Hematopoietic multipotent progenitor cell treated with erythropoietin and hydrocortisone succinate and interleukin-3 and kit ligand, for 4 days (in vitro differentiated cells): Measurements from ENCODE around the gene STRN4.
A peak's percentile ranks its signal among the peaks of the same experiment; 100 is the strongest.

Experiments
- DNase-seq: peaks from one replicate; pipeline ENCODE4 v3.0.0-alpha.2; 2015

Gene STRN4, protein sequence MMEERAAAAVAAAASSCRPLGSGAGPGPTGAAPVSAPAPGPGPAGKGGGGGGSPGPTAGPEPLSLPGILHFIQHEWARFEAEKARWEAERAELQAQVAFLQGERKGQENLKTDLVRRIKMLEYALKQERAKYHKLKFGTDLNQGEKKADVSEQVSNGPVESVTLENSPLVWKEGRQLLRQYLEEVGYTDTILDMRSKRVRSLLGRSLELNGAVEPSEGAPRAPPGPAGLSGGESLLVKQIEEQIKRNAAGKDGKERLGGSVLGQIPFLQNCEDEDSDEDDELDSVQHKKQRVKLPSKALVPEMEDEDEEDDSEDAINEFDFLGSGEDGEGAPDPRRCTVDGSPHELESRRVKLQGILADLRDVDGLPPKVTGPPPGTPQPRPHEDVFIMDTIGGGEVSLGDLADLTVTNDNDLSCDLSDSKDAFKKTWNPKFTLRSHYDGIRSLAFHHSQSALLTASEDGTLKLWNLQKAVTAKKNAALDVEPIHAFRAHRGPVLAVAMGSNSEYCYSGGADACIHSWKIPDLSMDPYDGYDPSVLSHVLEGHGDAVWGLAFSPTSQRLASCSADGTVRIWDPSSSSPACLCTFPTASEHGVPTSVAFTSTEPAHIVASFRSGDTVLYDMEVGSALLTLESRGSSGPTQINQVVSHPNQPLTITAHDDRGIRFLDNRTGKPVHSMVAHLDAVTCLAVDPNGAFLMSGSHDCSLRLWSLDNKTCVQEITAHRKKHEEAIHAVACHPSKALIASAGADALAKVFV

DNA sequence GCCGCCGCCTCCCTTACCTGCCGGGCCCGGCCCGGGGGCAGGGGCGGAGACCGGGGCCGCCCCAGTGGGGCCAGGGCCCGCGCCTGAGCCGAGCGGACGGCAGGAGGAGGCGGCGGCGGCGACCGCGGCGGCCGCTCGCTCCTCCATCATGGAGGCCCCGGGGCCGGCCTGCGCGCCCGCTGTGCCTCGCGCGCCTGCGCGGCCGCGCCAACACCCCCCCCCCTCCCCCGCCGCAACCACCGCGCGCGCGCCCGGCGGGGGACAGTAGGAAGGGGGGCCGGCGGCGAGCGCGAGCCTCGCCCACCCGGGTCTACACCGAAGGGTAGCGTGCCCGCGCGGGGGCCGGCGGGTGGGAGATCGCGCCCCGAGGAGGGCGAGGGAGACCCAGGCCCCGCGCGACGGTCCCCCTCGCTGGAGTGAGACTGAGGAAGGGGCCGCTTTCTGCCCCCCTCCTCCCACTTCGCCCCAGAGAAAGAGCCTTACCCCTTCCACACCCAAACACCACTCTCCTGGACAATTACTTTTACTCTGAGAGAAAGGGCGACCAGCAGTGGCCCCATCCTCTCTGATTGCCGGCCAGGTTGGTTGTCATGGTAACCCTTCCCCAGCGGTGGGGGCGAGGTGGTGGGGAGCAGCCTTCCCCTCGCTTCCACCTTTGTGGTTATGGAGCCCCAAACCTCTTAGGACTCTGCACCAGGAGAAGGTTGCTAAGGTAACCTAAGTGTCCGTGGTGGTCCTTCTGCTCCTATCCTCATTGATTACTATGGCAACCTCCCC is at the start of gene STRN4:
STRN4 (minus strand) TSS at position 170 of the 777 bp plus-strand sequence; CDS start at position 150, 20 bp downstream.
- peak; percentile 81 for DNase-seq

DNA sequence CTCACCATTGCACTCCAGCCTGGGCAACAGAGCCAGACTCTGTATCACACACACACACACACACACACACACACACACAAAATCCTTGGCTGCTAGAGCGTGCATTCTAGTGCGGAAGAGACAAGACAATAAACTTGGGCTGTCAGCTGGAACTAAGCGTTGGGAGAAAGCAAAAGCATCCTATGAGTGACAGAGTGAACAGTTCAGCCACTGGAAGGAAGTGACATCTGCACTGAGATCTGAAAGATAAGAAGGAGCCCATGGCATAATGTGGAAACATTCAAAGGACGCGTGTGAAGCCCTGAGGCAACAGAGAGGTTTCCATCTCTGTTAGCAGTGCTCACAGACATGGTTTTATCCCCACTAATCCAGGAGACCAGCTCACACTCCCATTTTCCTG is 45.7 kb upstream of the STRN4 start:
- peak; percentile 82 for DNase-seq

DNA sequence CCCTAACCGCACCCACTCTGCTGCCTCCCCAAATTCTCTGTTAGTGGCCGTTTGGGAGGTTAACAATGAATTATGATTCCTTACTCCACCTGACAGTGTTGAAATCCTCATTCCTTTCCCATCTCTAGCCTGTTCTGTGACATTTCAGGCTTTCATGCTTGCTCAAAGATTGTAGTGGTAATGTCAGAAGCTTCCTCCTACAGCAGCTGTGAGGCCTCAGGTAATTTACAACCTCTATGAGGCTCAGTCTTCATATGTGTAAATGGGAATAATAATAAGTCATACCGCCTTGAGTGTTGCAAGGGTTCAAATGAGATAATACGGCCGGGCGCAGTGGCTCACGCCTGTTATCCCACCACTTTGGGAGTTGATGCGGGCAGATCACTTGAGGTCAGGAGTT is 43.1 kb upstream of the STRN4 start:
- DNase-seq: no peak

DNA sequence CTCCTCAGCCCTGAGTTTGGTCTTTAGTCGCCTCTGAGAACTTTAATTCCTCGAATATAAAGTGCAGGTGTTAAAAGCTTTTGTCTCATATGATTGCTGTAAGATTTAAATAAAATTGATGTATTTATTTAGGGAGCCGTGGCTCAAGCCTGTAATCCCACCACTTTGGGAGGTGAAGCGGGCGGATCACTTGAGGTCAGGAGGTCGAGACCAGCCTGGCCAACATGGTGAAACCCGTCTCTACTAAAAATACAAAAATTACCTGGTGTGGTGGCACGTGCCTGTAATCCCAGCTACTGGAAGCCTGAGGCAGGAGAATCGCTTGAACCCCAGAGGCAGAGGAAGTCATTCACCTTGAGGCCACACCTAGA is 42.7 kb upstream of the STRN4 start:
- DNase-seq: no peak

DNA sequence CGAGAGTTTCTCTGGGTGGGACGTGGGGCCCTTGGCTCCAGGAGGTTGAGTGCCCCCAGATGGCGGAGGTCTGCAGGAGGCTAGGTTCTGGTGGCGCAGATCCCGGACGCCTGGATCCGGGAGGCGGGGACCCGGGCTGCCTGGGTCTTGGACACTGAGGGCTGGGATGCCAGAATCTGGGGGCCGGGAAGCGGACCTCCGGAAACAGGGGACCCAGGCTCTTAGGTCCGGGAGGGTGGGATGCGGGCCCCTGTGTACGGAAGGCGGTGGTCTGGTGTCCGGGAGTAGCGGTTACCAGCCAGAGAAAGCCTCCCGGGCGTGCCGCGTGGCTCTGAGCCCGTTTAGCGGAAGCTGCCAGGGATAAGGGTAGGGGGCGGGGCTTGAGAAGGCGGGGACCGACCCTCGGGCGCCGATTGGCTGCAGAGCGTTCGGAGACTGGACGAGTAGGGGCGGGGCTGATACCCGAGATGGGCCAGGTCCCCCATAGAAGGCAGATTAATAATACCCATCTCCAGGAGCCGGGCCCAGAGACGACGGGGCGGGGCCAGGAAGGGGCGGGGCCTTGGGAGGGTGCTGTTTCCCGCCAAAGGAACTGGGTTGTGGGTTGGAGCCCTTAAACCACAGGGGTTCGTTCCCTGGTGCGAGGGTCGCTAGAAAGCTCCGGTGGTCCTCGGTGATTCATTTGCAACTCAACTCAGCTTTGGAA is 42.2 kb upstream of the STRN4 start, which contains the start of gene SLC1A5:
SLC1A5 (minus strand) TSS at position 333 of the 706 bp plus-strand sequence. CDS start 629 bp downstream, outside the sequence.
- DNase-seq: peak; percentile 100

DNA sequence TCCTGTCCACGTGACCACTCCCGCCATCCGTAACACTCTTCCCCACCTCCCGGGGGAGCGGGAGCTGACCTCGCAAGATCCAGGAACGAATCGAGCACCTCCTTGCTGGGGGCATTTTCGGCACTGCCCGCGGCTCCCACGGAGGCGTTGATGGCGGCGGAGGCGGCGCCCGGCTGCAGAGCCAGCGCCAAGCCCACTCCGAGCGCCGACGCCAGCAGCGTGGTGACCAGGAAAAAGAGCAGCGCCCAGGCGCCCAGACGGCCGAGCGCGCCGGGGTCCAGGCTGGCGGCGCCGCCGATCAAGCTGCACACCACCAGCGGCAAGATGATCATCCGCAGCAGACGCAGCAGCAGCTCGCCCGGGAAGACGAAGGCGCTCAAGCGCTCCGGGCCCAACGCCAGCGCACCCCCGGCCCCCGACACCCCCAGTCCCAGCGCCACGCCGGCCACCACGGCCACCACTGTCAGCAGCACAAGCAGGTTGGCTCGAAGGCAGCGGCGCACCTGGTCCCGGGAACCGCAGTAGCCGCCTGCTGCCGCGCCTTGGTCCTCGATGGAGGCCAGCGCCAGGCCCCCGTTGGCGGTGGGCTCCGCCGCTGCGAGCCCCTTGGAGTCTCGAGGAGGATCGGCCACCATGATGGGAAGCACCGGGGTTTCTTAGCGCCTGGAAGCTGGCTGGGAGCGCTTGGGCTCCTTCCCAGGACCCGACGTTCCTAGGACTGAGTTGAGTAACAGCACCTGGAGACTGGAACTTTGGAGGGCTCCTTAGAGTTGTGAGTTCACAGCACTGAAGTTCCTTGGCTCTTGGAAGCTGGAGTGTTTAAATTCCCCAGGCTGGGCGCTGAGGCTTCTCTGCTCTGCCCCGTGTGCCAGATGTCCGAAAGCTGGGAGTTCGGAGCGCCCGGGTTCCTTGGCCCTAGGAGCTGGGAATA is 41.3 kb upstream of the STRN4 start:
- peak; percentile 67 for DNase-seq

DNA sequence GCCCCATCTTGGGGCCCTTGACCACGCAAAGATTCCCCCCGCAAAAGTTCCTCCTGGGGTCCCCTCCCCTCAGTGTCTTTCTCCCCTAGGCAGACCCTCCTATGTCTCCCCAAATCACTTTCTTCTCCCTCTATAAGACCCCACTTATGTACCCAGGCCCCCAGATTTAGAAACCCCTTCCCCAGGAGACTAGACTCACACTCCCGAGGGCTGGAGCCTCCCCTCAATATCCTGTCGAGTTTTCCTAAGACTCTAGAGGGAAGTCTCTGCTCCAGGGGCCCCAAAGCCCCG is 40.7 kb upstream of the STRN4 start:
- no peak for DNase-seq

DNA sequence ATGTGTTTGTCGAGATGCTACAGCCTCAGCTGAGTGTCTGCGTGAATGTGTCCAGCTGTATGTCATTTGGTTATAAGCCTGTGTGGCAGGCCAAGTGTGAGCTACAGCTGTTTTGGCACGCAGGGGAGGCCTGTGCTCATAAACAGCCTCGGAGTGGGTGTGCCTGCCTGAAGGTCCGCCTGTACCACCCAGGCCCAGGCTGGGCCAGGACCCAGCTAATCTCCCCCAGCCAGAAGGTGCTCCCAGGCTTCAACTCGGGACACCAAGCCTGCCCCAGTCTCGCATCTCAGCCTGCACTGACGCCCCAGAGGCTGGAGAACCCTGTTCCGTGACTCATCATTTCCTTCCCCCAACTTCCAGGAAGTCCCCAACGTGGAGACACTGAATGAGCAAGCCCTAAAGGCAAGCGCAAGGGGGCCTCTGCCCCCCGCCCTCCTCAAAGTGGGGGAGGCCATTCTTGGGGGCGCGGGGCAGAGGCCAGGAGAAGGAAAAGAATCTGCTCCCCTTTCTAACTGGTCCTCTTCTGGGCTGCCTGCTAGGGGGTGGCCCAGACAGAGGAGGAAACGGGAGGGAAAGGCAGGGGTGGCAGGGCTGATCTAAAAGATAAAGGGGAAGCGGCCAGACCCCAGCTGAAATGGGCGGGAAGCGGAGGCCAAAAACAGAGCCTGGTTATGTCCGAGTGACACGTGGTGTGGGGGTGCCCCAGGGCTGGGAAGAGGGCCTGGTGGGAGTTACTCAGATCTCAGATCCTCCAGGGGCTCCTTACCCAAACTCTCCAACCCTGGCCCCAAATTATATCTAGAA is 40.2 kb upstream of the STRN4 start:
- peak; percentile 97 for DNase-seq

DNA sequence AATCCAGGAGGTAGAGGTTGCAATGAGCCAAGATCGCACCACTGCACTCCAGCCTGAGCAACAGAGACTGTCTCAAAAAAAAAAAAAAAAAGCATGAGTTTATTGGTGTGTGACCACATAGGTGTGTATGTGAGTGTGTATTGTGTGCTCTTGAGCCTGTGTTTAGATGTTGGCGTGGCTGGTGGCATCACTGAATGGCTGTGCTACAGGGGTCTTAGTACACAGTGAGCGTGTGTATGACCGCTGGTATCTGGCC is 39.7 kb upstream of the STRN4 start:
- no peak for DNase-seq

DNA sequence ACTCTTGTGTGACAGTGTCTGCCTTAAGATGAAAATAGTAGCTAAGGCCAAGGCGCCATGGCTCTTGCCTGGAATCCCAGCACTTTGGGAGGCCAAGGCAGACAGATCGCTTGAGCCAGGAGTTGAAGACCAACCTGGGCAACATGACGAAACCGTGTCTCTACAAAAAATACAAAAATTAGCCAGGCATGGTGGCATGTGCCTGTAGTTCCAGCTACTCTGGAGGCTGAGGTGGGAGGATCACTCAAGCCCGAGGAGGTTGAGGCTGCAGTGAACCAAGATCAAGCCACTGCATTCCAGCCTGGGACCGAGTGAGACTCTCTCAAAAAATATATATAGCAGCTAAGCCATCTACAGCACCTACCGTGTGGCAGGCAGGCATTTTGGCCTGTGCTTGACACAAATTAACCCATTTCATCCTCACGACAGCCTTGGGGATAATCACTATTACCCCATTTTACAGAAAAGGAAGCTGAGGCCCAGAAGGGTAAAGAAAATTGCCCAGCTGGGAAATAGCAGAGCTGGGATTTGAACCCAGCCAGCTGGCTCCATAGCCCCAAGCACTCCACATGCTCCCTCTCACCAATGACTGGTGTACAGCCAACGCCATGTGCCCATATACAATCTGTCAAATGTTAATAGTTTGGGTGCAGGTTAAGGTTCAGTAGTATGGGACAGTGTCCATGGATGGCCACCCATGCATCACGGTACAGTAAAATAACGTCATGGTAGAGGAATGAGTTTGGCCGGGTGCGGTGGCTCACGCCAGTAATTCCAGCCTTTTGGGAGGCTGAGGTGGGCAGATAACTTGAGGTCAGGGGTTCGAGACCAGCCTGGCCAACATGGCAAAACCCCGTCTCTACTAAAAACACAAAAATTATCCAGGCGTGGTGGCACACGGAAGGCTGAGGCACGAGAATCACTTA is 39.1 kb upstream of the STRN4 start:
- DNase-seq: no peak

DNA sequence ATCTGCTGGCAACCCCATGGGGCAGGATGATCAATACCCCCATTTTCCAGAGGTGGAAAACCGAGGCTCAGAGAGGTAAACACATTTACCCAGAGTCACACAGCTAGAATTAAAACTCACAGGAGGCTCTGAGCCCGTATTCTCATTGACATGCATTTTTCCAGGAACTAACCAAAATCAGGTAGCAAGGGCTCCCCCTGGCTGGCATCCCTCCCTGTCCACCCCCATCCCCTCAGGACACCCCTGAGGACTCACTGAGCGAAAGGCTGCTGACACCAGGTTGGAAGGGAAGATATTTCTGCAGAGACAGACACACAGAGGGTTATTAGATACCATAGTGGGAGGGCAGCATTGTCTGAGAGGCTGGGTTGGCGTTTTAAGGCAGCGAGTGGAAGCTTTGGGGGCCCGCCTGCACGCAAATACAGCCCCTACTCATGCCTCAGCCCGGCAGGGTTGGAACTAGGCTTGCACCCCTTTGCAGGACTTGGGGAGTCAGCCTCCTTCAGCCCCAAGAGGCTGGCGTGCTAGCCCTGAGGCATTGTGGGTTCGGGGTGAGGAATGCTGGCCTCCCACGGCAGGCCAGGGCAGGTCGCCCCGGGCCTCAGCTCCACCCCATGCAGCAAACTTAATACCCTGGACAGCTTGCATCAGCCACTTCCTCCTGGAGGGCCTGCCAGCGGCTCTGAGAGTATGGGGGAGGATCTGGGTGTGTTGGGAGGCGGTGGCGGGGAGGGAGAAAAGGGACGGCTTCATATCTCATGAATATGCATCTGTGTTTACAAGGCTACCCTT is 38.2 kb upstream of the STRN4 start:
- peak; percentile 97 for DNase-seq

DNA sequence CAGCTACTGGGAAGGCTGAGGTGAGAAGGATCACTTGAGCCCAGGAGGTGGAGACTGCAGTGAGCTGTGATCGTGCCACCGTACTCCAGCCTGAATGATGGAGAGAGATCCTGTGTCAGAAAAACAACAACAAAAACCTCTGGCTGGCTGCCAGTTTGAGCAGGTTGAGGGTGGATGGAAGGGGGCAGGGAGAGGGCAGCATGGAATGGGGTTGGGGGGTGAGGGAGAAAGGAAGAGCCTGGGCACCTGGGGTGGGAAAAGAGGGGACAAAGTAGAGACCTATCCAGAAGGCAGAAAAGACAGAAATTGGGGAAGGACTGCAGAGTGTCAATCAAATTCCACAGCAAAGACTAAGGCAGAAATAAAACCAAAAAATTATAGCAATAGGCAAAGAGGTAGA is 37.4 kb upstream of the STRN4 start:
- no peak for DNase-seq

DNA sequence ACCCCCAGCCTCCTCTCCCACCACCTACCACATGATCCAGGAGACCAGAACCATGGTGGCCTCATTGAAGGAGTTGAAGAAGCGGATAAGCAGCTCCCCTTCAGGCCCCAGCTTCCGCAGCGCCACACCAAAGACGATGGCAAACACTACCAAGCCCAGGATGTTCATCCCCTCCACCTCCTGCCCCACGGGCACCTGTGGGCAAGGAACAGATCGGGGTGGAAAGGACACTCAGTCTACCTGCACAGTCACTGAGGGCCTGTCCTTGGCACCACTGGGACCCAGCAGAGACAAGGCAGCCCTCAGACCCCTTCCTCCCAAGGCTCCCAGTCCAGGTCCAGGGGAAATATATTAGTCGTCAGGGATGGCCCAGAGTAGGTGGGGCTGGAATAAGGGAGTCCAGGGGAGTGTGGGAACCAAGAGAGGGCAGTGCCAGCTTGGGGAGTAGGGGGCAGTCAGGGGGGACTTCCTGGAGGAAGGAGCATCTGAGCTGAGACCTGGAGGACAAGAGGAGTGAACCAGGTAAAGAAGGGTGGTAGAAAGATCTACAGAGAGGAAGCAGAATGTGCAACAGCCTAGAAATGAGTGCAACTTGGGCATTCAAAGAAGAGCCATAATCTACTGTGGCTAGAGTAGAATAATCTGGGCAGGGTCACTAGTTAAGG is 36.2 kb upstream of the STRN4 start:
- DNase-seq: no peak

DNA sequence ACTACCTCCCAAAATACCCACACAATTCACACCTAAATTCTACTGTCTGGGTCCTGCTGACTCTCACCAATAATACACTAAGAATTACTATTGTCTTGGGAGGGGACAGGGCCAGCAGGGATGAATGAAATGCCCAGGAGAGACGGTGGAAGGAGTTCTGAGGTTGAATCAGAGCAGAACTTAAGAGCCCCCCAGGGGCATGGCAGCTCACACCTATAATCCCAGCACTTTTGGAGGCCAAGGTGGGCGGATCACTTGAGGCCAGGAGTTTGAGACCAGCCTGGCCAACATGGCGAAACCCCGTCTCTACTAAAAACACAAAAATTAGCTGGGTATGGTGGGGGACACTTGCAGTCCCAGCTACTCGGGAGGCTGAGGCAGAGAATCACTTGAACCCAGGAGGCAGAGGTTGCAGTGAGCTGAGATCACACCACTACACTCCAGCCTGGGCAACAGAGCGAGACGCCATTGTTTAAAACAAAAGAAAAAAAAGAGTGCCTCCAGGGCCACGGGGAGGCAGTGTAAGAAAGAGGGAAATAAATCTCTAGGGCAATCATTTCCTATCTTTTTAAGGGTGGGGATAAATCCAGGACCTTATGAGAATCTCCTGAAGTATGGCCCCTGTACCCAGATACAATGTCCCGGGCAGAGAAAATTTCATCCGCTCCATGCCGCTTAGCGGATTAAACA is 31.9 kb upstream of the STRN4 start:
- peak; percentile 73 for DNase-seq

DNA sequence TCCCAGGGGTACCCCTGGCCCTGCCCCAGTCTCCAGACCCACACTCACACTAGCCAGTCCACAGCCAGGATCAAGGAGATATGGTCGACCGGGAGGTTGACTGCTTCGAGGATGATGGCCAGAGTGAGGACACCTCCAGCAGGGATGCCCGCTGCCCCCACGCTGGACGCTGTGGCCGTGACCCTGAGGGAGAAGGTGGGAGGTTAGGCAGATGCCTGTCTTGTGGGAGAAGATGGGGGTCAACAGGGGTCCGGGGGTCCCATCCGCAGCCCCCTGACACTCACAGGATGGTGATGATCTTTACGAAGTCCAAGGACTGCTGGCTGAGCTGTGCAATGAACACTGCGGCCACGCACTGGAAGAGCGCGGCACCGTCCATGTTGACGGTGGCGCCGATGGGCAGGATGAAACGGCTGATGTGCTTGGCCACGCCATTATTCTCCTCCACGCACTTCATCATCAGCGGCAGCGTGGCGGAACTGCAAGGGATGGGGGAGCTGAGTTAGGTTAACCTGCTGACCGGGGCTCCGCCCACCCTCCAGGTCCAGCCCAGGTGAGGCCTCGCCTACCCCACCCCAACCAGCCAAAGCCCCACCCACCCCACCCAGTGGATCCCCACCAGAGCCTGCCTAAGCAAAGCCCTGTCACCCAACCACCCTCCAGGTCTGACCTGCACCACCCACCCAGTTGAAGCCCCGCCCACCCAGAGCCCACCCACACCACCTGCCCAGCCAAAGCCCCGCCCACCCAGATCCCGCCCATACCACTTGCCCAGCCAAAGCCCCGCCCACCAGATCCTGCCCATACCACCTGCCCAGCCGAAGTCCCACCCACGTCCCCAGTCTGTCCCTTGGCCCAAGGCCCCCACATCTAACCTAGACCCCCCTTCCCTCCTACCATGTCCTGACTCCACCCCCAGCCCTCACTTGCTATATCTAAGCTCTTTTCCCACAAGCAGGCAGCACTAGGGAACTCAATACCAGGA is 31.0 kb upstream of the STRN4 start:
- DNase-seq: peak; percentile 50

DNA sequence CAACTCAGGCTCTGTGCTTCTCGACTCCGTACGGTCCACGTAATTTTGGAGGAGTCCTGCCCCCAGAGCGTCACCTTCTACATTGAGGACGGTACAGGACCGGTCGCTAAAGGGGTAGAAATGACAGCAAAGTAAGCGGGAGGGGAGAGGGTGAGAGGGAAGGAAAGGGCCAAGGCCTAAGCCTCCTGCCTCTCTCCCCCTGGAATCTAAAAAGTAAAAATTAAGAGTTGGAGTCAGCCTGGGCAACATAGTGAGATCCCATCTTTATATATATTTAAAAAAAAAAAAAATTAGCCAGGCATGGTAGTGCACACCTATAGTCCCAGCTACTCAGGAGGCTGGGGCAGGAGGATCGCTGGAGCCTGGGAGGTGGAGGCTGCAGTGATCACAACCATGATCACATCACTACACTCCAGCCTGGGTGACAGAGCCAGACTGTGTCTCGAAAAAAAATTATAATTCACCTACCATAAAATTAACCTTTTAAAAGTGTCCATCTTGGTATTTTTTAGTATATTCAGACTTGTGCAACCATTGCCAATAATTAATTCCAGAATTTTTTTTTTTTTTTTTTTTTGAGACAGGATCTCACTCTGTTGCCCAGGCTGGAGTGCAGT is 29.5 kb upstream of the STRN4 start:
- DNase-seq: no peak
